Measurements from ENCODE around the gene DLL1.

- TF ChIP-seq CTCF (IDR thresholded peaks at IDR 0.05 in 4 of 5, conservative IDR thresholded peaks at IDR 0.05 in 1 of 5): no peak
- TF ChIP-seq POLR2A (IDR thresholded peaks at IDR 0.05): no peak
Measured at GRCh38 chr6:170288852-170289179, 2.1 kb downstream of the DLL1 start.

Data from gastrocnemius medialis (tissue), 4 donors.